NCI-H2107 treated with DMSO at 0.1 percent for 48 hours (cell line): ENCODE results near the gene TTC33.
"Not testable (repeated sequence)": the region's sequence is repeated elsewhere in the genome, so short reads cannot be mapped to it uniquely, and the experiment has no call there.

Source experiments
- DNase-seq: peaks from one replicate; lab custom pipeline; 2025; ENCODE audit not compliant: unreplicated experiment; lab: John Stamatoyannopoulos, UW

Gene TTC33

DNA sequence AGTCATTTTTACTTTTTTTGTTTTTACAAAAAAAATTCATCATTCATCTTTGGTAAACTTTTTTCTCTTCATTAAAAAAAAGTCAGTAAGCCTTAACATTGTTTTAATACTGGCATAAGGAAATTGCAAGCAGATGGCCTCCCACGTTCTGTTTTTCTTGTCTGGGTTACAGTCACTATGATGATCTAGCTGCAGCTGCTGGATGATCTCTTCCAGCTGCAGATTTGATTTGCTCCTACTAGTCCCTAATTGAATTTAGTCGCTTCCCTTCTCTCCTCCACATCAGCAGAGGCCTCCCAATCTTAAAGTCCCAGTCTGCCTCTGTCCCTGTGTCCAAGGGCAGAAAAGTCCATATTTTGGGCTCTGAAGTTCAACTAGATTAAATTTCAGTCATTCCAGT is 182.8 kb downstream of the TTC33 start:
- no peak for DNase-seq

DNA sequence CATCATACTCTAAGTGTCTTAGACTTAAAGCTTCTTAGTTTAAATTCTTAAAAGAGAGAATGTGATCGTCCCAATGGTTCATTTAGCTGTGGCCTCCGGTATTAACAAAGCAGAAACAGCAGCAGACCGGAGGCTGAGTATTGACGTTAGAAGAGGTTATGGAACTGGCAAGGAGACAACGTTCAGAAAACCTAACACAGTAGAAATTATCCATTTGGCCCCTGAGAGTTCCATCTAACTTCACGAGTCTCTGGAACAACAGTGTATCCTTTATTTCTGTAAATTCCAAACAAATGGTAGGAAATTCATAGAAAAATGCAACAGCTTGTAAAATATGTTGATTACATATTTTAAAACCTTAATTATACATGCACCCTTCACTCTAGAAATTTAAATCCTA is 183.4 kb downstream of the TTC33 start:
- no peak for DNase-seq

DNA sequence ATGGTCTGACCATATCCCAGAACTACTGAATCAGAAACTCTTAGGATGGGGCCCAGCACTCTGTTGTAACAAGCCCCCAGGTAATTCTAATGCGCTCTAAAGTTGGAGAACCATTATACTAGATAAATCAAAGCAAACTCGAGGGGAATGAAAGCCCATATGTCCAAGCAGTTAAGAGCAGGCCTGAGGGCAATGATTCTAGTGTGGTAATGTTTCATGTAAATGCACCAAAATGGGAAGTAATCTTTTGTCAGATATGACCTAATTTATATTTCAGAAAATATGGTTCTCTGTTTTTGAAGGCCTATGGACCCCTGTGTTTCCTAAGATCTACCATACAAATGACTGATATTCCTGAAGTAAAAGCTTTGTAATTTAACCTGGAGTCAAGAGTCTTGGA is 184.0 kb downstream of the TTC33 start:
- DNase-seq = no peak

DNA sequence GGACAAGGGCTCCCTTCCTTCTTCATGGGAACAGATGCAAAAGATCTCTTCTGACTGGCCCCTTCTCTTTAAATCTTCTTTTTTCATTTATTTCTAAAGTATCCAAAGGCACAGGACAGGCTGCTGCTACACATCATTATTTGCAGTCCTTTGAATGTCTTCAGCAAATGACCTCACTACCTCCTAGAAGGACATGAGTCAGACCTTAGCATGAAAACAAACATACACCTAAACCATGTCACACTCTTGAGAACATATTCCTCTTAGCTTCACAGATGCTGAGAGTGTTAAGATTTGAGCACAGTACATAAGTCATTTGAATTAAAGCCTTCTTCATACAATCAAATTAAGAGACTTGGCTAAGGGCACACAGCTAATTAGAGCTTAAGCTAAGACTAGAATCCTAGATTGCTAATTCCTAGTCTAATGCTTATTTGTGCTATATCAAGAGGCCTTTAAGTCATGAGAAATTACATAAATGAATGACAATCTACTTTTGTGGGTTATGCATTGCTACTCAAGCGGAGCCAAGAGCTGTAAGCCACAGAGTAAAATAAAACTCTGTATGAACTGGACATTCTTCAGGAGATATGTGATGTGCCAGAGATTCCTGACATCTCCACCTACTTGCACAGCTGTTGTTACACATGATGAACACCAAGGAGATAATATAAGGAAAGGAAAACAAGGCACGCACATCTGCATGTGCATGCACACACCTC is 185.2 kb downstream of the TTC33 start:
- no peak for DNase-seq

DNA sequence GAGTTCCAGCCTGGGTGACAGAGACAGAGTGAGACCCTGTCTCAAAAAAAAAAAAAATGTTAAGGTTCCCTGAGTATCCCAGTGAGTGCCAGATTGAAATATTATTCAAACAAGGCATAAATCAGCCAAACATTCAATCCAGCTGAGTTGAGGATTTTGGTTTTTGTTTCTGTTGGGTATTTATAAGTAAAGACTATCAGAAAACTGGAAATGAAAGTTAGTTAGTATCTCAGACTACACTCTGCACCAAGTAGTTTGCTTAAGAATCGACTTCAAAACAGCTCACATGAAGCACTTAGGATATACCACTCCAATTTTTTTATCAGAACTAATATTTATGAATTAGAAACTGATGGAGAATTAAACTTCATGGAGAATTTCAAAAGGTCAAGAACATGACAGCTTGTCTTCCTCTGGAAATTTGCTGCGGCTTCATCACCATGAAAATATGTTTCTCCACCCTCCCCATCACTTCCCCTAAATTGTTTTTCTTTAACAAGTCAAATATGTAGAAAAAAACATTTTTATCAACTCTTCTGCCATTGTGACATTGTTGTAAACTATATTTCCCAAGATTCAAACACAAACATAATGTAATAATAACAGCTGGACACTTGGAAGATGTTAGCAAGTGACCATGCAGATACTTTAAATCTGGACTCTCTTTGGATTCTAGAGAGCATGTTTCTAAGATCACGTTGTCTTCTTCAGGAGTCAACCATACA is 186.1 kb downstream of the TTC33 start:
- no peak for DNase-seq

DNA sequence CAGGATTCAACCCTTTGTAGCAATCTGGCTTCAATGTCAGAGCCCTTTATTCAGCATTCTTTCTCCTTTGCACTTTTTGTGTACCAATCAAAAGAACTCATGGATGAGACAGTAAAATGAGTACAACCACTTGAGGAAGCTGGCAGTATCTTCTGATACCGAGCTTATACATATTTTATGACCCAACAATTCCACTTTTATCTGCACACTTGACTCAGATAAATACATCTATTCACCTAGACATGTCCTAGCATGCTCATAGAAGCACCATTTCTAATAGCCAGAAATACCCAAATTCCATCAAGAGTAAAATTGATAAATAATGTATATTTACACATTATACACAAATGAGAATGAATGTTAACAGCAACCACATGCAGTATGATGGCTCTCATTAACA is 187.2 kb downstream of the TTC33 start:
- DNase-seq = no peak

DNA sequence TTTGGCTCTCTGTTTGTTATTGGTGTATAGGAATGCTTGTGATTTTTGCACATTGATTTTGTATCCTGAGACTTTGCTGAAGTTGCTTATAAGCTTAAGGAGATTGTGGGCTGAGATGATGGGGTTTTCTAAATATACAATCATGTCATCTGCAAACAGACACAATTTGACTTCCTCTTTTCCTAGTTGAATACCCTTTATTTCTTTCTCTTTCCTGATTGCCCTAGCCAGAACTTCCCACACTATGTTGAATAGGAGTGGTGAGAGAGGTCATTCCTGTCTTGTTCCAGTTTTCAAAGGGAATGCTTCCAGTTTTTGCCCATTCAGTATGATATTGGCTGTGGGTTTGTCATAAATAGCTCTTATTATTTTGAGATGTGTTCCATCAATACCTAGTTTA is 192.6 kb downstream of the TTC33 start:
- DNase-seq = not testable (repeated sequence)

DNA sequence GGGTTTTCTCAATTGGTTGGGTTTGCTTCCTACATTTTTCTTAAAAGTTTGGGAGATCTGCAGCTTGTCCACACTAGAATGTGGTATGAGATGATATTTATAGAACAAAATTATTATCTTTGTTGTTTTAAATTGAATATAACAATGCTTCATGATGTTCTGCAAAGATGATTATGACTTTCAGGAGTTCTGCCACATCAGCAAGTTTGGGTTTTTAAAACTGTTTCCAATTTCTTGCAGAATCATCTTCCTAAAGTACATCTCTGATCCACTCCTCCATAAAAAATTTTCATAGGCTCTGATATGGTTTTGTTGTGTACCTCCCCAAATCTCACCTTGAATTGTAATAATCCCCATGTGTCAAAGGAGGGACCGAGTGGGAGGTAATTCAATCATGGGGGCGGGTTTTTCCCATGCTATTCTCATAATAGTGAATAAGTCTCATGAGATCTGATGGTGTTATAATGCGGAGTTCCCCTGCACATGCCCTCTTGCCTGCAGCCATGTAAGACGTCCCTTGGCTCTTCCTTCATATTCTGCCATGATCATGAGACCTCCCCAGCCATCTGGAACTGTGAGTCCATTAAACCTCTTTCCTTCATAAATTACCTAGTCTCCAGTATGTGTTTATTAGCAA is 195.2 kb downstream of the TTC33 start:
- no peak for DNase-seq

DNA sequence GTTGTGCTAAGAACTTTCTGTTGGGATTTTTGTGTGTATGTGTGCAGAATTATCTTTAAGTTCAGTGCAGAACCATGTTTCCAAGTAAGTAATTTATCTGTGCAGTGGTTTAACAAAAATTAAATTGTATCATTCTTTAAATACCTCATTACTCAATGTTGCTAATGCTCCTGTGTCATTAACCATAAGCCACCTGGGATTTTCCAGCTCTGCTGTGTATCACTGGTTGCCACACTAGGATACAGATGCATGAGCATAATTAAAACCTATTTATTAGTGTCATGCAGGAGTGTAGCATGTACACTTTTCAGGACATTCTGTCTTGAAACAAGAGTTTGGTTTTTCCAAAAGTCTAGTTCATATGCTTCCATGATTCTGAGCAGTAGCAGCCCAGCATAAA is 196.5 kb downstream of the TTC33 start:
- DNase-seq = no peak

DNA sequence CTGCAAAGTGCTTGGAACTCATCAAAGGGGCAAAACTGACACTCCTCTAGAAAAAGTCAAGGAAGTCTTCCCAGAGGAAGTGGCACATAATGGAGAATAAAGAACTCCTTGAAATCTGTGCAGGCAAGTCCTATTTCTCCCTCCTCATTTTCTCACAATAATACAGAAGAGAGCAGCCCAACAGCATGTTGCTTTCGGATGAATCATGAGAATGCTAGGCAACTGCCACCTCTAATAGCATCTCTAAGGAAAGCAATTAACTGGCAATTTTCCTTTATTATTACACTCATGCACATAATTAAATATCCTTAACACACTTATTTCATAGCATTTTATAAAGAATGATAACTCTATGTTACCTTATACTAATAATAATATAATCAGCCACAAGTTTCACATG is 198.3 kb downstream of the TTC33 start:
- no peak for DNase-seq

DNA sequence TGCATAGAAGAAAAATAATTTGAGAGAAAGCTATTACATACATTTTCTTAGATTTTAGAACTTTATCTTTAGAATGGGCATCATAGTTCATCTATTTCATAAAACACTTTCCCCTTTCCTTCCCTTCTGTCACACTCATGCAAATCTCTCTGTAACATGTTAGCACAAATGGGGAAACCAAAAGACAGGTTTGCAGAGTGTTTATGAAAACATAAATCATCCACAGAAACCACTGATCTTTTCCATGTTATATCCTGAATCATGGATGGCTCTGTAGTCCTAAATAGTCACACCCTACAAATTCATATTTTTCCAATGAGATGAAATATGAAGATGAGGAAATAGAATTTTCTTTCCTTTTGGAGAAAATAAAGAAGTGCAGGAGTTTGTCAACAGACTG is 198.9 kb downstream of the TTC33 start:
- DNase-seq = no peak

DNA sequence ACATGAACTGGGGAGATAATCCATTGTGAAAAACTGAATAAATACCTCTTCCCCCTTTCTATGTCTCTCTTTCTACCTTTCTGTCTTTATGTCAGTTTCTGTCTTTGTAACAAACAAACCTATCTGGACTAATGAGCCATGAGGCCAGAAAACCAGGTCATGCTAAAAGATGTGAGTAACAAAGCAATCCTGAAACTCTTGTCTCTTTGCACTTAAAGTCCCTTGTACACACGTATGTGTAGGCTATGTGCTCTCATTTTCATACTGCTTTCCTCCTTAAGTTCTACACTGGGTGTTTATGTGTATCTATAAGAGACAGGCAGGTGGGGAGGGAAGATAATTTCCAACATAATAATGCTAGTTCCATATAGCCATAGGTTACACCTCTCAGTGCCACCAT is 199.9 kb downstream of the TTC33 start:
- no peak for DNase-seq

DNA sequence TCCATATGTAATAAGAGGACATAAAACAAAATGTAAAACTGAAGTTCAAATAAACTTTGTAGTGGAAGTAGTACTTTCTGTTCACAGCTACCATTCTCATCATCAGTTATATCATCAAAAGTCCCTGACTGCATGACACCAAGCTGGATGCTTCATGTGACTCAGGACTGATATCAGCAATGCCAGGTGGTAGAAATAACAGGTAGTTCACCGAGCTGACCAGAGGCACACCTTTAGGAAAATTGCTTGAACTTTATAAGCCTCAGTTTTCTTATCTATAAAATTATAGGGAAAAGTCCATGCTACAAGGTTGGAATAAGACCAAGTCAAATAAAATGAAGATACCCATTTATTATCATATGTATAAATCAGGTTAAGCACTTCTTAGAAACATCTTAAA is 200.9 kb downstream of the TTC33 start:
- DNase-seq = no peak

DNA sequence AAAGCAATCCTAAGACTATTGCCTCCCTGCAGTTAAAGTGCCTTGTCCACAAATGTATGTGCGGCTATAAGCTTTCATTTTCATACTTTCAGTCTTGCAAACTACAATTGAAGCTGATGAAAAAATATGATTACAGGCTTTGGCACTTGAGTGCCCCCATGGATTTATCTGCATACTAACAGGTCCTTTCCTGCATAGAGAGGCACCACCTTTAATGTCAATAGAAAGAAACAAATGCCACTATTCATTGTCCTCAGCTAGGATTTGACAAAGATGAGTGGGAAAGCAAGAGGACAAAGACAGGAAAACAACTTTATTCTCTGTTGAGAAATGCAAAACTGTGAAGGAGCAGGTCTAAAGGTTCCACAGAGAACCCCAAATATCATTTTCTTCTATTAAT is 201.7 kb downstream of the TTC33 start:
- no peak for DNase-seq

DNA sequence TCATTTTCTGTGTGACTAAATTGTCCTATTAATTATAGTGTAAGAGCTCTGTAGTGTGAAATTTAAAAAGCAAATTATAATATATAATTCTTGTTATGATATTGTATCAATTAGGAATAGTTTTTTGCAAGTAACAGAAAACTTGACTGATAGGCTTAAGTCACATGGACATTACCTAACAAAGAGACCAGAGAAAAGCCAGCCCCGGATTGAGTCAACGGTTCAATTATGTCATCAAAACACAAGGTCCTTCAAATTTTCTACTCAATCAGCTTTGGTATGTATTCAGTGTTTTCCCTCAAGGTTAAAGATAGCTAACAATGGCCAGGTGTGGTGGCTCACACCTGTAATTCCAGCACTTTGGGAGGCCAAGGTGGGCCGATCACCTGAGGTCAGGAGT is 202.8 kb downstream of the TTC33 start:
- no peak for DNase-seq

DNA sequence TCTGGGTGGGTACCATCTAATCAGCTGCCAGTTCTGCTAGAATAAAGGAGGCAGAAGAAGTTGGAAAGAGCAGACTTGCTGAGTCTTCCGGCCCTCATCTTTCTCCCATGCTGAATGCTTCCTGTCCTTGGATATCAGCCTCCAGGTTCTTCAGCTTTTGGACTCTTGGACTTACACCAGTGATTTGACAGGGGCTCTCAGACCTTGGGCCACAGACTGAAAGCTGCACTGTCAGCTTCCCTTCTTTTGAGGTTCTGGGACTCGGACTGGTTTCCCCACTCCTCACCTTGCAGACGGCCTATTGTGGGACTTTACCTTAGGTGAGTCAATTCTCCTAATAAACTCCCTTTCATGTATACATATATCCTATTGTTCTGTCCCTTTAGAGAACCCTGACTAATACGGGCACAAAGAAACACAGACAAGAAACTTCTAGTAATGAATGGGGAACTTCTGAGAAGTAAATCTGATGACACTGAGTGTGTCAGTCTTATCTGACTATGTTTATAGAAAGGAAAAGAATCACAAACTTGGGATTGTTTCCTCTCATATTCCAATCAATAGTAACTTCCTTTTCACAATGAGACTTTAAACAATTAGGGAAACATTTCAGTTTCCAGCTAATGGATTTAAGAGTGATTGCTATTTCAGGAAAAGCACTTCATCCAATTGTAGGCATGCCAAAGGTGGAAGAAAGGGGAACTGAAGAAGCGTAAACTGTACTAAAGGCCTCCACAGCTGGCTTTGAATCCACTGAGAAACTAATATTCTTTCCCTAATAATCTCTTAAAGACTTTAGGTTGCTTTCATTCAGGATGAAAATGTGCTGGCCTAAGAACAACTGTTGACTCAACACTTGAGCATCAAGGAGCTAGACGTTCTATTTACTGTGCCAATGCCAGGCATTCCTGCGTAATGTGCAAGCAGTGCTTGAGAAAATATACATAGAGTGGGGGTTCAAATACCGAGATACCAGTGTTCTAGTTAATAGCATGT is 204.0 kb downstream of the TTC33 start:
- DNase-seq = no peak

DNA sequence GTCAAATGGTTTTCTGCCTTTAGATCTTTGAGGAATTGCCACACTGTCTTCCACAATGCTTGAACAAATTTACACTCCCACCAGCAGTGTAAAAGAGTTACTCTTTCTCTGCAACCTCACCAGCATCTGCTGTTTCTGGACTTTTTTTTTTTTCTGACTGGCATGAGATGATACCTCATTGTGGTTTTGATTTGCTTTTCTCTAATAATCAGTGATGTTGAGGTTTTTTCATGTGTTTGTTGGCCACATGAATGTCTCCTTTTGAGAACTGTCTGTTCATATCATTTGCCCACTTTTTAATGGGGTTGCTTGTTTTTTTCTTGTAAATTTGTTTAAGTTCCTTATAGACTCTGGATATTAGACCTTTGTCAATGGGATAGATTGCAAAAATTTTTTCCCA is 205.3 kb downstream of the TTC33 start:
- DNase-seq = no peak

DNA sequence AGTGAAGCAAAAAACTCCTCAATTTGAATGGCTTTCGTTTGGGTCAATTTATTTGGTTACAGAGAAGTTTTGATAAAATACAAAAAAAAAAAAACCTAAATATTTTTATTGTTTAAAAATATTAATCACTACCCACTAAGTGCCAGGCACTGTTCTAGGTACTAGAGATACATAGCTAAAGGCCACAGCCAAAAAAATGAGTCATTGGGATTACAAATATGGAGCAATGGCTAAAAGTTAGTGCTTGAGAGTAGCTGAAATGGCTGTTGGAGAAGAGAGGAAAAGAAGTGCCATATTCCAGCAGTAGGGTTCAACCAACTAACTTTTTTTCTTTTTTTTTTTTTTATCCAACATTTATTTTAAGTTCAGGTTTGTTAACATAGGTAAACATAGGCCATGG is 206.1 kb downstream of the TTC33 start:
- DNase-seq = no peak

DNA sequence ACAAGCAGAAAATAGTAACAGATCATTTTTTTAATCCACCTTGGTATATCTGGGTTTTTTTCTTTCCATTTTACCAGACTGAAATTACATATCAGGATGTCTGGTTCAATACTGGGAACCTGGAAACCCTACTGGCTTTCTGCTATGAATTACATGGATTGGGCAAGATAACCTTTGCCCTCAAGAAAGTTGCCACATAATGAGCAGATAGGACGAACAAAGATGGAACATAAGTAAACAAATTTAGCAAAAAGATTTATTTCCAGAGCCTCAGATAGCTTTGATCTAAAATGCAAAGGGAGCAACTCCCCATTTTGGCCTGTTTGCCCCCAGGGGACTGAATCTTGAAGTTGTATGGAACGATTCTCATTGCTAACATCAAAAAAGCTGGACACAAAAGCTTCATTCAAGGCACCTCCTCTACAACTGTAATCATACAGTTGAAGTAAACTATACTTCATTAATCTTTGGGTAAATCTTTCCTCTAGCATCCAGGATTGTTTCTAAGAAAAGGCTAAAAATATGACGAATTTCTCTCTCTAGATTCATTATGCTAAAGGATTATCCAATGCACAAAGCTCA is 207.7 kb downstream of the TTC33 start:
- DNase-seq = no peak

DNA sequence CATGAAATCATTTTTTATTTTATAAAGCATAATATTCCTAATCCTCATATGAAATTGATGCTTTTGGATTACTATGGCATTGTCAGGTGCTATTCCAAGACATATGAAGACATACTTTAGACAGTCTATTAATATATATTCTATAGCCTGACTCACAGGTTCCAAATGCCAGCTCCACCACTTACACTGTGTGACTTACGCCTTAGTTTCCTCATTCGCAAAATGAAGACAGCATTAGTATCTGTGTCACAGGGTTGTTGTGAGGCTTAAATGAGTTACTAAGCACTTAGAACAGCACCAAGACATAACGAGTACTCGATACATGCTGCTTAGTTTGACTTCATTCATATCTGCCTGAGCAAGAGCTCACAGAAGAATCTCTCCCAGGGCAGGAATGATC is 208.2 kb downstream of the TTC33 start:
- no peak for DNase-seq

DNA sequence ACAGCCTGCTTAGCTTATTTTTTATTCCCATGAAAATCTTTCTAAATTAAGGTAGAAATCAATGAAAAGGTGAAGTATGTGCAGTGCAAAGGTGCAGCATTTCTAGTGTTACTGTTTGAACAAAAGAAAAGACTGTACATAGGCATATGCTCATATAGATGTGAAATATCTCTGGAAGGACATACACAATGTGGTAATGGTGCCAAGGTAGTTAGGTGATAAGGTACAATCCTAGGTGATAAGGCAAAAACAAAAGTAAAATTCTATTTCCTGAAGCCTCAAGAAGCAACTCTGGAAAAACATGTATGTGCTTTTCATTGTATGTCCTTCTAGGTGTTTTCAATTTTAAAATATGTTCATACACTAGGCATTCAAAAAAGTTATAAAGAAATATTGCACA is 215.5 kb downstream of the TTC33 start:
- DNase-seq = no peak
